Ascending aorta (tissue), 2 donors: ENCODE data around the gene MTHFD2L. TPM values are rescaled to one million over a fixed set of nuclear protein-coding genes. Genes with fewer than 3 reads are reported as not detected.

ENCODE experiments used
- DNase-seq, 2 donors: peaks; one replicate each; pipeline ENCODE4 v3.0.0-alpha.2; 2019; ENCODE audit warnings: low spot score in 2 of 2
- H3K27ac ChIP-seq, 2 donors: fragments of 200-600 bp; sonication (generic); one replicate each; pipeline ENCODE4 v1.5.1; 2016 to 2017; ENCODE audit warnings: mild to moderate bottlenecking in 1 of 2
- H3K27me3 ChIP-seq: fragments of 200-600 bp; sonication (generic); one replicate; pipeline ENCODE4 v1.5.1; 2017
- H3K36me3 ChIP-seq, 2 donors: fragments of 200-600 bp; sonication (generic); one replicate each; pipeline ENCODE4 v1.5.1; 2016
- H3K4me1 ChIP-seq, 2 donors: fragments of 200-600 bp; sonication (generic); one replicate each; pipeline ENCODE4 v1.5.1; 2016 to 2017; ENCODE audit warnings: mild to moderate bottlenecking in 1 of 2
- H3K4me3 ChIP-seq, 2 donors: fragments of 200-600 bp; sonication (generic); one replicate each; pipeline ENCODE4 v1.5.1; 2016 to 2017; ENCODE audit warnings: mild to moderate bottlenecking in 1 of 2
- H3K9me3 ChIP-seq, 2 donors: fragments of 200-600 bp; sonication (generic); one replicate each; pipeline ENCODE4 v1.5.1; 2016
- intact Hi-C: fragments of 100-400 bp; cut with DNase I; formaldehyde crosslinking; loops from one replicate; pipeline ENCODE4 v1.15.1; 2023
- total RNA-seq: library from RNA; depleted of rRNA; stranded (reverse); fragments of >200 nt; gene quantifications from one replicate; pipeline ENCODE4 v1.1.0, GENCODE V29; 2016
- TF ChIP-seq, protein P1 (sequence below), 3 experiments: fragments of 200-600 bp in 2 of 3; fragments of 450-650 bp in 1 of 3; sonication (generic) in 2 of 3; IDR thresholded peaks; one replicate each; pipeline ENCODE4 v1.5.1; 2016 to 2019; ENCODE audit warnings: antibody characterized with exemption in 3 of 3, mild to moderate bottlenecking in 1 of 3, moderate library complexity in 1 of 3

The MTHFD2L gene
- total RNA-seq, 1 donor from 2014 or later, result not detected

- Histone ChIP-seq H3K4me1 (no peaks in the 10 kb centered on the region), H3K36me3 (no peaks in the 10 kb centered on the region), H3K4me3 (no peak overlapping the region), H3K9me3 (no peaks in the 10 kb centered on the region), H3K27ac (no peak overlapping the region), H3K27me3 (no peaks in the 10 kb centered on the region)
- DNase-seq, result no peak
- TF ChIP-seq, protein P1, sequence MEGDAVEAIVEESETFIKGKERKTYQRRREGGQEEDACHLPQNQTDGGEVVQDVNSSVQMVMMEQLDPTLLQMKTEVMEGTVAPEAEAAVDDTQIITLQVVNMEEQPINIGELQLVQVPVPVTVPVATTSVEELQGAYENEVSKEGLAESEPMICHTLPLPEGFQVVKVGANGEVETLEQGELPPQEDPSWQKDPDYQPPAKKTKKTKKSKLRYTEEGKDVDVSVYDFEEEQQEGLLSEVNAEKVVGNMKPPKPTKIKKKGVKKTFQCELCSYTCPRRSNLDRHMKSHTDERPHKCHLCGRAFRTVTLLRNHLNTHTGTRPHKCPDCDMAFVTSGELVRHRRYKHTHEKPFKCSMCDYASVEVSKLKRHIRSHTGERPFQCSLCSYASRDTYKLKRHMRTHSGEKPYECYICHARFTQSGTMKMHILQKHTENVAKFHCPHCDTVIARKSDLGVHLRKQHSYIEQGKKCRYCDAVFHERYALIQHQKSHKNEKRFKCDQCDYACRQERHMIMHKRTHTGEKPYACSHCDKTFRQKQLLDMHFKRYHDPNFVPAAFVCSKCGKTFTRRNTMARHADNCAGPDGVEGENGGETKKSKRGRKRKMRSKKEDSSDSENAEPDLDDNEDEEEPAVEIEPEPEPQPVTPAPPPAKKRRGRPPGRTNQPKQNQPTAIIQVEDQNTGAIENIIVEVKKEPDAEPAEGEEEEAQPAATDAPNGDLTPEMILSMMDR (IDR thresholded peaks at IDR 0.05), result no peak
- intact Hi-C loops, result no loop called here
Measured at GRCh38 chr4:74330295-74330750, 172.4 kb downstream of the MTHFD2L start.

DNA sequence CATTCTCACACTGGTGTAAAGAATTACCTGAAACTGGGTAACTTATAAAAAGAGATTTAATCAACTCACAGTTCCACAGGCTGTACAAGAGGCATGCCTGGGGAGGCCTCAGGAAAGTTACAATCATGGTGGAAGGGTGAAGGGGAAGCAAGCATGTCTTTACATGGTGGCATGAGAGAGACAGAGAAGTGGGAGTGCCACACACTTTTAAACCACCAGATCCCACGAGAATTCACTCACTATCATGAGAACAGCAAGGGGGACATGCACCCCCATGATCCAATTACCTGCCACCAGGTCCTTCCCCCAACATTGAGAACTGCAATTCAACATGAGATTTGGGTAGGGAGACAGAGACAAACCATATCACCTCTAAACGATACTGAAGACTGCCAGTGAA, 173.3 kb downstream of the MTHFD2L start:
- no peaks in the 10 kb centered on the region for H3K9me3 ChIP-seq
- H3K4me3 ChIP-seq, result no peak overlapping the region
- no peaks in the 10 kb centered on the region for H3K36me3 ChIP-seq
- H3K27me3 ChIP-seq, result no peaks in the 10 kb centered on the region
- TF ChIP-seq, protein P1 (IDR thresholded peaks at IDR 0.05), result no peak
- intact Hi-C loops, result no loop called here
- no peak overlapping the region for H3K27ac ChIP-seq
- DNase-seq, result no peak
- H3K4me1 ChIP-seq, result no peaks in the 10 kb centered on the region

- no peaks in the 10 kb centered on the region for H3K4me1 ChIP-seq
- no peaks in the 10 kb centered on the region for H3K27me3 ChIP-seq
- intact Hi-C loops, result no loop called here
- TF ChIP-seq, protein P1 (IDR thresholded peaks at IDR 0.05), result no peak
- H3K36me3 ChIP-seq, result no peaks in the 10 kb centered on the region
- DNase-seq, result no peak
- no peak overlapping the region for H3K4me3 ChIP-seq
- no peaks in the 10 kb centered on the region for H3K9me3 ChIP-seq
- no peak overlapping the region for H3K27ac ChIP-seq
Measured at GRCh38 chr4:74331944-74332343, 174.0 kb downstream of the MTHFD2L start.

- intact Hi-C loops, result no loop called here
- Histone ChIP-seq H3K27ac (no peak overlapping the region), H3K4me3 (no peak overlapping the region), H3K27me3 (no peaks in the 10 kb centered on the region), H3K4me1 (no peaks in the 10 kb centered on the region), H3K9me3 (no peaks in the 10 kb centered on the region), H3K36me3 (no peaks in the 10 kb centered on the region)
- no peak for DNase-seq
- TF ChIP-seq, protein P1 (IDR thresholded peaks at IDR 0.05), result no peak
Measured at GRCh38 chr4:74334636-74335035, 176.7 kb downstream of the MTHFD2L start.

GRCh38 chr4:74335341-74336021, 177.6 kb downstream of the MTHFD2L start:
- no peak for DNase-seq
- no peaks in the 10 kb centered on the region for H3K36me3 ChIP-seq
- H3K9me3 ChIP-seq, result no peaks in the 10 kb centered on the region
- H3K4me1 ChIP-seq, result no peaks in the 10 kb centered on the region
- TF ChIP-seq, protein P1 (IDR thresholded peaks at IDR 0.05), result no peak
- intact Hi-C loops, result no loop called here
- no peak overlapping the region for H3K27ac ChIP-seq
- no peak overlapping the region for H3K4me3 ChIP-seq
- no peaks in the 10 kb centered on the region for H3K27me3 ChIP-seq
